IMR-90 (cell line): ENCODE measurements around the gene NUP107. TPM values are rescaled to one million over a fixed set of nuclear protein-coding genes. Genes with fewer than 3 reads are reported as not detected.

Source experiments
- ATAC-seq: fragments of 200-7000 bp; cut with Tn5 transposase; 2 replicates; pipeline ENCODE4 v1.9.1; 2020; ENCODE audit warnings: low read depth, mild to moderate bottlenecking, moderate library complexity
- BruUV-seq: library from RNA; stranded (reverse); fragments of 400-500 nt; replicated peaks from 2 replicates; lab custom pipeline; 2021; lab: Mats Ljungman, UMichigan
- CTCF ChIA-PET: fragments of 300-600 bp; formaldehyde crosslinking; extraction: SDS; loops from one replicate; lab custom pipeline; 2021; ENCODE audit warnings: antibody characterized with exemption; lab: Yijun Ruan, JAX
- POLR2A ChIA-PET: fragments of 300-600 bp; sonication (Branson Sonifier 250); formaldehyde crosslinking; loops from one replicate; lab custom pipeline; 2022; ENCODE audit warnings: antibody characterized with exemption; ENCODE audit not compliant: unreplicated experiment; lab: Charles Lee
- DNase-seq: peaks from one replicate; pipeline ENCODE4 v3.0.0; 2013
- H2AFZ ChIP-seq: replicated peaks from 2 replicates; pipeline ENCODE3; 2013; ENCODE audit warnings: low read length, mild to moderate bottlenecking; ENCODE audit not compliant: poor library complexity
- H2AK5ac ChIP-seq: 2 replicates; pipeline ENCODE4 v1.6.1; 2013; ENCODE audit warnings: low read depth, low read length, inconsistent platforms
- H2AK9ac ChIP-seq: replicated peaks from 2 replicates; pipeline ENCODE3; 2013; ENCODE audit warnings: mild to moderate bottlenecking, low read depth, low read length, moderate library complexity; ENCODE audit not compliant: poor library complexity
- H2BK120ac ChIP-seq: 2 replicates; pipeline ENCODE4 v1.6.1; 2013; ENCODE audit warnings: low read depth, low read length, inconsistent platforms
- H2BK15ac ChIP-seq: 3 replicates; pipeline ENCODE4 v1.6.1; 2013; ENCODE audit warnings: low read depth, low read length, inconsistent platforms
- H2BK20ac ChIP-seq: 2 replicates; pipeline ENCODE4 v1.6.1; 2013; ENCODE audit warnings: low read depth, mild to moderate bottlenecking, inconsistent platforms, low read length, moderate library complexity
- H2BK5ac ChIP-seq: 2 replicates; pipeline ENCODE4 v1.6.1; 2013; ENCODE audit warnings: mild to moderate bottlenecking, low read depth, low read length, inconsistent platforms; ENCODE audit not compliant: poor library complexity, severe bottlenecking
- H3K14ac ChIP-seq: replicated peaks from 2 replicates; pipeline ENCODE4 v1.6.1; 2013; ENCODE audit warnings: low read depth, low read length, inconsistent platforms
- H3K18ac ChIP-seq: 2 replicates; pipeline ENCODE4 v1.6.1; 2013; ENCODE audit warnings: low read depth, low read length, control low read depth
- H3K23ac ChIP-seq: 2 replicates; pipeline ENCODE4 v1.6.1; 2013; ENCODE audit warnings: low read depth, low read length, inconsistent platforms
- H3K27ac ChIP-seq: 2 replicates; pipeline ENCODE4 v1.5.1; 2013; ENCODE audit warnings: mild to moderate bottlenecking, control low read depth, low read length; ENCODE audit not compliant: insufficient read depth
- H3K27me3 ChIP-seq: 2 replicates; pipeline ENCODE4 v1.6.1; 2013; ENCODE audit warnings: low read length; ENCODE audit not compliant: control insufficient read depth, insufficient read depth
- H3K36me3 ChIP-seq: 2 replicates; pipeline ENCODE4 v1.6.1; 2013; ENCODE audit warnings: low read length, mixed read lengths; ENCODE audit not compliant: control insufficient read depth, insufficient read depth
- H3K4ac ChIP-seq: 2 replicates; pipeline ENCODE4 v1.6.1; 2013; ENCODE audit warnings: low read depth, low read length, inconsistent platforms
- H3K4me1 ChIP-seq: 2 replicates; pipeline ENCODE4 v1.6.1; 2013; ENCODE audit warnings: low read length, mixed read lengths; ENCODE audit not compliant: control insufficient read depth, insufficient read depth
- H3K4me2 ChIP-seq: 2 replicates; pipeline ENCODE4 v1.6.1; 2013; ENCODE audit warnings: low read depth, mild to moderate bottlenecking, control low read depth, low read length, moderate library complexity
- H3K4me3 ChIP-seq: 2 replicates; pipeline ENCODE4 v1.5.1; 2013; ENCODE audit warnings: low read depth, mild to moderate bottlenecking, control low read depth, low read length, moderate library complexity; ENCODE audit not compliant: insufficient read depth
- H3K56ac ChIP-seq: 2 replicates; pipeline ENCODE4 v1.6.1; 2013; ENCODE audit warnings: low read length, inconsistent platforms; ENCODE audit not compliant: insufficient read depth; ENCODE audit errors: extremely low read depth
- H3K79me1 ChIP-seq, 2 experiments: 2 replicates each; pipeline ENCODE4 v1.6.1; 2013; ENCODE audit warnings: low read length in 2 of 2, inconsistent platforms in 1 of 2, low read depth in 1 of 2
- H3K9ac ChIP-seq: 2 replicates; pipeline ENCODE4 v1.6.1; 2013; ENCODE audit warnings: low read depth, low read length, control low read depth
- H3K9me1 ChIP-seq: 2 replicates; pipeline ENCODE4 v1.6.1; 2013; ENCODE audit warnings: low read length, inconsistent platforms; ENCODE audit not compliant: insufficient read depth
- H3K9me3 ChIP-seq: 2 replicates; pipeline ENCODE4 v1.6.1; 2013; ENCODE audit warnings: low read length; ENCODE audit not compliant: control insufficient read depth, insufficient read depth
- H4K20me1 ChIP-seq: 2 replicates; pipeline ENCODE4 v1.6.1; 2013; ENCODE audit warnings: low read length, inconsistent platforms; ENCODE audit not compliant: insufficient read depth
- H4K5ac ChIP-seq: 2 replicates; pipeline ENCODE4 v1.6.1; 2013; ENCODE audit warnings: mild to moderate bottlenecking, low read depth, low read length, control low read depth
- H4K8ac ChIP-seq, 2 experiments: 2 replicates each; pipeline ENCODE4 v1.6.1; 2013; ENCODE audit warnings: low read depth in 2 of 2, low read length in 2 of 2, control low read depth in 1 of 2, inconsistent platforms in 1 of 2
- H4K91ac ChIP-seq: 2 replicates; pipeline ENCODE4 v1.6.1; 2013; ENCODE audit warnings: low read depth, low read length, inconsistent platforms; ENCODE audit not compliant: insufficient read depth
- CHD1 ChIP-seq: IDR thresholded peaks from 2 replicates; pipeline ENCODE4 v1.6.1; 2012; ENCODE audit warnings: low read depth, low read length, improper control_type of control experiment
- MAZ ChIP-seq: IDR thresholded peaks from 2 replicates; pipeline ENCODE4 v1.6.1; 2012; ENCODE audit warnings: low read depth, mild to moderate bottlenecking, low read length, improper control_type of control experiment, moderate library complexity, borderline replicate concordance
- POLR2A ChIP-seq: IDR thresholded peaks from 2 replicates; pipeline ENCODE4 v1.6.1; 2012; ENCODE audit warnings: mild to moderate bottlenecking, low read depth, low read length
- SMC3 ChIP-seq: fragments of 150-350 bp; IDR thresholded peaks from 2 replicates; pipeline ENCODE4 v1.6.1; 2016; ENCODE audit warnings: low read depth, mild to moderate bottlenecking, antibody characterized with exemption, low read length, moderate library complexity
- WGBS, 2 experiments: methylation state at CpG; one replicate each; pipeline versions ENCODE4 v1.1.5 to v1.1.7; 2013; ENCODE audit warnings: missing lambda C conversion rate in 2 of 2; ENCODE audit not compliant: insufficient read length in 1 of 2; ENCODE audit errors: extremely low coverage in 2 of 2; 5-methylcytosine and 5-hydroxymethylcytosine counted together
- dilution Hi-C: fragments of 300-500 bp; cut with HindIII; formaldehyde crosslinking; loops from one replicate; pipeline ENCODE4 v1.14.3; 2018; ENCODE audit warnings: low sequenced_read_pairs; ENCODE audit not compliant: unreplicated experiment
- in situ Hi-C: fragments of 300-500 bp; cut with MboI; formaldehyde crosslinking; loops from 3 replicates; pipeline ENCODE4 v1.14.3; 2019; ENCODE audit warnings: low sequenced_read_pairs, inconsistent platforms, mixed read lengths
- intact Hi-C: fragments of 100-400 bp; cut with micrococcal nuclease; formaldehyde crosslinking; loops from 2 replicates; pipeline ENCODE4 v1.10.0; 2022
- polyA plus RNA-seq, 3 experiments: library from polyadenylated mRNA; depleted of rRNA; stranded (reverse); fragments of >200 nt; gene quantifications; 2 replicates each; pipeline ENCODE4 v1.2.3, GENCODE V29; 2012; ENCODE audit warnings: low replicate concordance in 1 of 3
- total RNA-seq: library from RNA; depleted of rRNA; stranded (reverse); fragments of >200 nt; gene quantifications from 2 replicates; pipeline ENCODE4 v1.2.3, GENCODE V29; 2012
- TF ChIP-seq, protein P1 (sequence below): conservative IDR thresholded peaks from 2 replicates; pipeline ENCODE4 v1.5.1; 2012; ENCODE audit warnings: mild to moderate bottlenecking, low read depth, low read length, improper control_type of control experiment

The NUP107 gene
- total and polyA plus RNA-seq, 2 of the 4 experiments (the other 2 are of a cell fraction) = 34.5 to 69.7 TPM

DNA sequence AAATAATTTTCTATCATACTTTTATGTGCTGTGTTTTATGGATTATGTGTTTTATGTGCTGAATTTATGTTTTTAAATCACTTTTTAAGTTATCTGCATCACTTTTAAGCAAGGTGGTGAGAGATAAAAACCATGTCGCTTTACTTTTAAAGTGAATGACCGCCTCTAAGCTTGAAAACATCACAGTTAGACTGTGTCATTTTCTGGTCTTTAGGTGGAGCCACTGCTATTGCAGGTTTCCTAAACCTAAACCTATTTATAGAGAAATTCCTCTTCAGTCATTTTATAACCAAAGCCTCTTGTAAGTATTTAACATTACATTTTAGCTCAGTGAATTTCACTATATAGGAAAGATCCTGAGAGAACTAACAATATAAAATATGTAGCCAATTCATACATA lies 100.2 kb downstream of the NUP107 start:
- Histone ChIP-seq H2AK5ac (no peak overlapping the region), H3K27me3 (no peaks in the 10 kb centered on the region), H3K4me1 (peaks cover 4% of the 10 kb centered on the region), H4K20me1 (no peaks in the 10 kb centered on the region), H3K18ac (peak overlapping the region; percentile 70; the same call in 1 of the 2 replicates), H3K9ac (no peak overlapping the region), H2AK9ac (no peak overlapping the region), H4K91ac (no peak overlapping the region), H3K14ac (no peak overlapping the region), H3K4ac (no peak overlapping the region), H3K27ac (no peak overlapping the region), H3K9me3 (no peaks in the 10 kb centered on the region), H2BK20ac (no peak overlapping the region), H2BK120ac (no peak overlapping the region), H3K36me3 (no peaks in the 10 kb centered on the region), H2BK5ac (peak overlapping the region; percentile 90), H3K4me2 (no peak overlapping the region), H3K23ac (no peak overlapping the region), H2BK15ac (no peak overlapping the region), H3K56ac (no peak overlapping the region), H4K8ac (no peak overlapping the region), H2AFZ (no peak overlapping the region), H3K4me3 (no peak overlapping the region), H3K79me1 (no peaks in the 10 kb centered on the region), H4K5ac (no peak overlapping the region; the same call in 1 of the 2 replicates), H3K9me1 (no peaks in the 10 kb centered on the region)
- TF ChIP-seq CHD1 (no peak), SMC3 (no peak), POLR2A (no peak), MAZ (no peak)
- TF ChIP-seq, protein P1, sequence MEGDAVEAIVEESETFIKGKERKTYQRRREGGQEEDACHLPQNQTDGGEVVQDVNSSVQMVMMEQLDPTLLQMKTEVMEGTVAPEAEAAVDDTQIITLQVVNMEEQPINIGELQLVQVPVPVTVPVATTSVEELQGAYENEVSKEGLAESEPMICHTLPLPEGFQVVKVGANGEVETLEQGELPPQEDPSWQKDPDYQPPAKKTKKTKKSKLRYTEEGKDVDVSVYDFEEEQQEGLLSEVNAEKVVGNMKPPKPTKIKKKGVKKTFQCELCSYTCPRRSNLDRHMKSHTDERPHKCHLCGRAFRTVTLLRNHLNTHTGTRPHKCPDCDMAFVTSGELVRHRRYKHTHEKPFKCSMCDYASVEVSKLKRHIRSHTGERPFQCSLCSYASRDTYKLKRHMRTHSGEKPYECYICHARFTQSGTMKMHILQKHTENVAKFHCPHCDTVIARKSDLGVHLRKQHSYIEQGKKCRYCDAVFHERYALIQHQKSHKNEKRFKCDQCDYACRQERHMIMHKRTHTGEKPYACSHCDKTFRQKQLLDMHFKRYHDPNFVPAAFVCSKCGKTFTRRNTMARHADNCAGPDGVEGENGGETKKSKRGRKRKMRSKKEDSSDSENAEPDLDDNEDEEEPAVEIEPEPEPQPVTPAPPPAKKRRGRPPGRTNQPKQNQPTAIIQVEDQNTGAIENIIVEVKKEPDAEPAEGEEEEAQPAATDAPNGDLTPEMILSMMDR = peak; percentile 12; the same call in 1 of the 2 replicates
- no TSS peak for BruUV-seq
- ChIA-PET POLR2A (interaction anchor here (0.6 kb wide), 1 partner anchor 220 kb away, joined by 6 read pairs; no protein-coding TSS in a partner anchor), CTCF (interaction anchor here (0.6 to 1.1 kb wide), 2 partner anchors 9 to 70 kb away, joined by 3 to 5 read pairs; no protein-coding TSS in a partner anchor)
- DNase-seq = no peak
- intact Hi-C loops (loop anchor here (5.0 kb wide), 1 partner anchor 40 kb away; the partner anchor contains the start of gene SLC35E3), dilution Hi-C loops (no loop called here), in situ Hi-C loops (no loop called here)
- ATAC-seq = peak; percentile 28
- WGBS, 2 experiments = no CpG with 5 or more reads among the region's 2 CpGs
